ENCODE results near the gene RTN4. TPM values are rescaled to one million over a fixed set of nuclear protein-coding genes. Genes with fewer than 3 reads are reported as not detected.

Gene RTN4
- total RNA-seq, 1 experiment from 2014 or later, result 513 TPM

DNA sequence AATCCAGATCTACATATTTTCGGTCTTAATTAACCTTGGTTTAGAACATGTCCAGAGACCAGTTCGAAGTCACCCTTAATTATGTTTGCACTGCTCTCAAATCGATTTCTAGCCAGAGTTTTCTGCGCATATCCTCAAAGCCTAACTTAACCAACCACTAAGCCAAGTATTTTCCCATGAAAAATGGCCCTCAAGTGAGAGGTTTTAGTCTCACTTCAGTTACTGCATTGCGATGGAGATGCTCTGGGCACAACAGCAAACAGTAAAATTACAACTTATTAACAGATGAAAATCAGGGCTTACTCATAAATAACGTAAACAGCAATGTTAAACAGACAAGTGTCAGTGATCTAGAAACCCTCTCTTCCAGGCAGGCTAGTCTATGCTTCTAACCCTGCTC, 4.5 kb downstream of the RTN4 start:
- no peaks in the 10 kb centered on the region for H3K27me3 ChIP-seq (ENCODE audit: control insufficient read depth, insufficient read depth, low read length)
- CTCF ChIA-PET, result no interaction called here
- TF ChIP-seq TCF7L2 (IDR thresholded peaks at IDR 0.05; ENCODE audit: low read depth, low read length) (no peak), SIN3A (IDR thresholded peaks at IDR 0.05; ENCODE audit: borderline replicate concordance, insufficient read depth, low read depth, low read length) (no peak), POLR2AphosphoS5 (IDR thresholded peaks at IDR 0.05; ENCODE audit: low read depth, low read length) (no peak)
- TF ChIP-seq, protein P1, sequence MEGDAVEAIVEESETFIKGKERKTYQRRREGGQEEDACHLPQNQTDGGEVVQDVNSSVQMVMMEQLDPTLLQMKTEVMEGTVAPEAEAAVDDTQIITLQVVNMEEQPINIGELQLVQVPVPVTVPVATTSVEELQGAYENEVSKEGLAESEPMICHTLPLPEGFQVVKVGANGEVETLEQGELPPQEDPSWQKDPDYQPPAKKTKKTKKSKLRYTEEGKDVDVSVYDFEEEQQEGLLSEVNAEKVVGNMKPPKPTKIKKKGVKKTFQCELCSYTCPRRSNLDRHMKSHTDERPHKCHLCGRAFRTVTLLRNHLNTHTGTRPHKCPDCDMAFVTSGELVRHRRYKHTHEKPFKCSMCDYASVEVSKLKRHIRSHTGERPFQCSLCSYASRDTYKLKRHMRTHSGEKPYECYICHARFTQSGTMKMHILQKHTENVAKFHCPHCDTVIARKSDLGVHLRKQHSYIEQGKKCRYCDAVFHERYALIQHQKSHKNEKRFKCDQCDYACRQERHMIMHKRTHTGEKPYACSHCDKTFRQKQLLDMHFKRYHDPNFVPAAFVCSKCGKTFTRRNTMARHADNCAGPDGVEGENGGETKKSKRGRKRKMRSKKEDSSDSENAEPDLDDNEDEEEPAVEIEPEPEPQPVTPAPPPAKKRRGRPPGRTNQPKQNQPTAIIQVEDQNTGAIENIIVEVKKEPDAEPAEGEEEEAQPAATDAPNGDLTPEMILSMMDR (IDR thresholded peaks at IDR 0.05), result no peak
- in situ Hi-C loops (cut with HindIII; ENCODE audit: low pct_unique_long_range_greater_than_20kb, low sequenced_read_pairs) (loop anchor here (25.0 kb wide), 1 partner anchor 117 kb away; no protein-coding TSS in a partner anchor), intact Hi-C loops (cut with micrococcal nuclease; ENCODE audit: unreplicated experiment) (loop anchor here (5.0 kb wide), 1 partner anchor 33 kb away; no protein-coding TSS in a partner anchor)
- peak overlapping the region; percentile 65 to 84 for H3K4me3 ChIP-seq (ENCODE audit: low read depth in 2 of 2, low read length in 2 of 2)
- no peaks in the 10 kb centered on the region for H3K9me3 ChIP-seq (ENCODE audit: control insufficient read depth, insufficient read depth, low read depth, low read length)
- ATAC-seq (no peak), DNase-seq (ENCODE audit: low read depth, low spot score) (no peak)
- no TSS peak for BruUV-seq (replicated peaks)
- H3K36me3 ChIP-seq (ENCODE audit: control insufficient read depth, insufficient read depth, low read length), result peaks cover 6% of the 10 kb centered on the region
- POLR2A ChIA-PET, result no interaction called here
- H3K4me1 ChIP-seq (ENCODE audit: control insufficient read depth, insufficient read depth, low read length), result peaks cover 46% of the 10 kb centered on the region
- H3K27ac ChIP-seq (ENCODE audit: low read length), result peak overlapping the region; percentile 92

DNA sequence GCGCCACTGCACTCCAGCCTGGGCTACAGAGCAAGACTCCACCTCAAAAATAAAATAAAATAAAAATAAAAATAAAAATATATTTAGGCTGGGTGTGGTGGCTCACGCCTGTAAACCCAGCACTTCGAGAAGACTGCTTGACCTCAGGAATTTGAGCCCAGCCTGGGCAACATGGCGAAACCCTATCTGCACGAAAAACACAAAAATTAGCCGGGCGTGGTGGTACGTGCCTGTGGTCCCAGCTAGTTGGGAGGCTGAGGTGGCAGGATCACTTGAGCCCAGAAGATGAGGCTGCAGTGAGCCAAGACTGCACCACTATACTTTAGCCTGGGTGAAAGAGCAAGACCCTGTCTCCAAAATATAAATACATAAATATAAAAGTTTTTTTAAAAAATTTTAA, 6.4 kb downstream of the RTN4 start:
- Histone ChIP-seq H3K9me3 (ENCODE audit: control insufficient read depth, insufficient read depth, low read depth, low read length) (no peaks in the 10 kb centered on the region), H3K27ac (ENCODE audit: low read length) (no peak overlapping the region), H3K27me3 (ENCODE audit: control insufficient read depth, insufficient read depth, low read length) (no peaks in the 10 kb centered on the region), H3K36me3 (ENCODE audit: control insufficient read depth, insufficient read depth, low read length) (peaks cover 7% of the 10 kb centered on the region), H3K4me1 (ENCODE audit: control insufficient read depth, insufficient read depth, low read length) (peaks cover 52% of the 10 kb centered on the region), H3K4me3 (ENCODE audit: low read depth in 2 of 2, low read length in 2 of 2) (no peak overlapping the region)
- in situ Hi-C loops (cut with HindIII; ENCODE audit: low pct_unique_long_range_greater_than_20kb, low sequenced_read_pairs), result loop anchor here (25.0 kb wide), 1 partner anchor 118 kb away; no protein-coding TSS in a partner anchor
- intact Hi-C loops (cut with micrococcal nuclease; ENCODE audit: unreplicated experiment), result no loop called here
- ChIA-PET POLR2A (no interaction called here), CTCF (no interaction called here)
- no TSS peak for BruUV-seq (replicated peaks)
- no peak for DNase-seq (ENCODE audit: low read depth, low spot score)
- TF ChIP-seq, protein P1 (IDR thresholded peaks at IDR 0.05), result no peak
- TF ChIP-seq TCF7L2 (IDR thresholded peaks at IDR 0.05; ENCODE audit: low read depth, low read length), result no peak
- no peak for TF ChIP-seq SIN3A (IDR thresholded peaks at IDR 0.05; ENCODE audit: borderline replicate concordance, insufficient read depth, low read depth, low read length)
- no peak for TF ChIP-seq POLR2AphosphoS5 (IDR thresholded peaks at IDR 0.05; ENCODE audit: low read depth, low read length)
- TF ChIP-seq, protein P2, sequence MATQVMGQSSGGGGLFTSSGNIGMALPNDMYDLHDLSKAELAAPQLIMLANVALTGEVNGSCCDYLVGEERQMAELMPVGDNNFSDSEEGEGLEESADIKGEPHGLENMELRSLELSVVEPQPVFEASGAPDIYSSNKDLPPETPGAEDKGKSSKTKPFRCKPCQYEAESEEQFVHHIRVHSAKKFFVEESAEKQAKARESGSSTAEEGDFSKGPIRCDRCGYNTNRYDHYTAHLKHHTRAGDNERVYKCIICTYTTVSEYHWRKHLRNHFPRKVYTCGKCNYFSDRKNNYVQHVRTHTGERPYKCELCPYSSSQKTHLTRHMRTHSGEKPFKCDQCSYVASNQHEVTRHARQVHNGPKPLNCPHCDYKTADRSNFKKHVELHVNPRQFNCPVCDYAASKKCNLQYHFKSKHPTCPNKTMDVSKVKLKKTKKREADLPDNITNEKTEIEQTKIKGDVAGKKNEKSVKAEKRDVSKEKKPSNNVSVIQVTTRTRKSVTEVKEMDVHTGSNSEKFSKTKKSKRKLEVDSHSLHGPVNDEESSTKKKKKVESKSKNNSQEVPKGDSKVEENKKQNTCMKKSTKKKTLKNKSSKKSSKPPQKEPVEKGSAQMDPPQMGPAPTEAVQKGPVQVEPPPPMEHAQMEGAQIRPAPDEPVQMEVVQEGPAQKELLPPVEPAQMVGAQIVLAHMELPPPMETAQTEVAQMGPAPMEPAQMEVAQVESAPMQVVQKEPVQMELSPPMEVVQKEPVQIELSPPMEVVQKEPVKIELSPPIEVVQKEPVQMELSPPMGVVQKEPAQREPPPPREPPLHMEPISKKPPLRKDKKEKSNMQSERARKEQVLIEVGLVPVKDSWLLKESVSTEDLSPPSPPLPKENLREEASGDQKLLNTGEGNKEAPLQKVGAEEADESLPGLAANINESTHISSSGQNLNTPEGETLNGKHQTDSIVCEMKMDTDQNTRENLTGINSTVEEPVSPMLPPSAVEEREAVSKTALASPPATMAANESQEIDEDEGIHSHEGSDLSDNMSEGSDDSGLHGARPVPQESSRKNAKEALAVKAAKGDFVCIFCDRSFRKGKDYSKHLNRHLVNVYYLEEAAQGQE (IDR thresholded peaks at IDR 0.05; ENCODE audit: insufficient read depth in 1 of 2, low read depth in 2 of 2, low read length in 1 of 2), result no peak
- no peak for ATAC-seq

Measured in Panc1 (cell line).